Lower leg skin (tissue), 3 donors: Measurements from ENCODE around the gene ALPG.

ENCODE experiments used
- CTCF ChIP-seq, 3 donors: fragments of 450-650 bp; IDR thresholded peaks; one replicate each; pipeline ENCODE4 v1.5.1; 2016; ENCODE audit warnings: antibody characterized with exemption in 3 of 3, mild to moderate bottlenecking in 3 of 3, moderate library complexity in 2 of 3
- POLR2A ChIP-seq, 2 donors: fragments of 450-650 bp; IDR thresholded peaks; one replicate each; pipeline ENCODE4 v1.6.1; 2016 to 2017; ENCODE audit warnings: antibody characterized with exemption in 2 of 2, mild to moderate bottlenecking in 1 of 2, moderate library complexity in 1 of 2

- TF ChIP-seq POLR2A (IDR thresholded peaks at IDR 0.05) (no peak), CTCF (IDR thresholded peaks at IDR 0.05) (no peak)
Observed at GRCh38 chr2:232420463-232421188, 14.0 kb downstream of the ALPG start.
